Esophagus muscularis mucosa (tissue), 4 donors: Measurements from ENCODE around the gene ZC3H12C. TPM values are rescaled to one million over a fixed set of nuclear protein-coding genes. Genes with fewer than 3 reads are reported as not detected.

Experiments
- DNase-seq: peaks from one replicate; pipeline ENCODE4 v3.0.0-alpha.2; 2017; ENCODE audit errors: extremely low spot score
- H3K27ac ChIP-seq, 4 donors: fragments of 200-600 bp; sonication (generic); replicated peaks in 1 of 4; 1 replicate in 3 of 4; 2 replicates in 1 of 4; pipeline ENCODE4 v1.5.1; 2016 to 2019; ENCODE audit warnings: mild to moderate bottlenecking in 1 of 4
- H3K27me3 ChIP-seq, 4 donors: fragments of 200-600 bp; sonication (generic); one replicate each; pipeline versions ENCODE4 v1.5.1 to v1.6.0; 2016 to 2019
- H3K36me3 ChIP-seq, 4 donors: fragments of 200-600 bp; sonication (generic); one replicate each; pipeline ENCODE4 v1.5.1; 2016 to 2019
- H3K4me1 ChIP-seq, 4 donors: fragments of 200-600 bp; sonication (generic); one replicate each; pipeline ENCODE4 v1.5.1; 2016 to 2019
- H3K4me3 ChIP-seq, 4 donors: fragments of 200-600 bp; sonication (generic); 1 replicate in 2 of 4; 2 replicates in 2 of 4; pipeline ENCODE4 v1.5.1; 2016 to 2019; ENCODE audit warnings: mild to moderate bottlenecking in 4 of 4, moderate library complexity in 1 of 4
- H3K9me3 ChIP-seq, 4 donors: fragments of 200-600 bp; sonication (generic); 1 replicate in 3 of 4; 2 replicates in 1 of 4; pipeline ENCODE4 v1.5.1; 2016 to 2019
- EP300 ChIP-seq: sonication (generic); formaldehyde crosslinking; IDR thresholded peaks from one replicate; pipeline ENCODE4 v1.6.1; 2017; ENCODE audit warnings: antibody characterized with exemption
- POLR2A ChIP-seq: fragments of 450-650 bp; IDR thresholded peaks from one replicate; pipeline ENCODE4 v1.6.1; 2017; ENCODE audit warnings: antibody characterized with exemption, moderate library complexity, mild to moderate bottlenecking, low read depth
- POLR2AphosphoS5 ChIP-seq, 2 donors: sonication (generic); formaldehyde crosslinking; IDR thresholded peaks; one replicate each; pipeline ENCODE4 v1.6.1; 2017; ENCODE audit warnings: antibody characterized with exemption in 2 of 2
- WGBS: methylation state at CpG from one replicate; pipeline ENCODE4 v1.1.5; 2018; 5-methylcytosine and 5-hydroxymethylcytosine counted together
- intact Hi-C: fragments of 100-400 bp; cut with DNase I; formaldehyde crosslinking; loops from one replicate; pipeline ENCODE4 v1.15.1; 2023
- total RNA-seq, 4 donors: library from RNA; depleted of rRNA; stranded (reverse); fragments of >200 nt; gene quantifications; one replicate each; pipeline versions ENCODE4 v1.1.0 to v1.2.1, GENCODE V29; 2016
- TF ChIP-seq, protein P1 (sequence below), 3 experiments: fragments of 200-600 bp in 2 of 3; fragments of 450-650 bp in 1 of 3; sonication (generic) in 2 of 3; IDR thresholded peaks; one replicate each; pipeline ENCODE4 v1.5.1; 2017 to 2019; ENCODE audit warnings: antibody characterized with exemption in 3 of 3, mild to moderate bottlenecking in 2 of 3, moderate library complexity in 1 of 3

Gene ZC3H12C
- total RNA-seq, 4 donors from 2014 or later, result 21.9 to 33.6 (median 24.4) TPM

DNA sequence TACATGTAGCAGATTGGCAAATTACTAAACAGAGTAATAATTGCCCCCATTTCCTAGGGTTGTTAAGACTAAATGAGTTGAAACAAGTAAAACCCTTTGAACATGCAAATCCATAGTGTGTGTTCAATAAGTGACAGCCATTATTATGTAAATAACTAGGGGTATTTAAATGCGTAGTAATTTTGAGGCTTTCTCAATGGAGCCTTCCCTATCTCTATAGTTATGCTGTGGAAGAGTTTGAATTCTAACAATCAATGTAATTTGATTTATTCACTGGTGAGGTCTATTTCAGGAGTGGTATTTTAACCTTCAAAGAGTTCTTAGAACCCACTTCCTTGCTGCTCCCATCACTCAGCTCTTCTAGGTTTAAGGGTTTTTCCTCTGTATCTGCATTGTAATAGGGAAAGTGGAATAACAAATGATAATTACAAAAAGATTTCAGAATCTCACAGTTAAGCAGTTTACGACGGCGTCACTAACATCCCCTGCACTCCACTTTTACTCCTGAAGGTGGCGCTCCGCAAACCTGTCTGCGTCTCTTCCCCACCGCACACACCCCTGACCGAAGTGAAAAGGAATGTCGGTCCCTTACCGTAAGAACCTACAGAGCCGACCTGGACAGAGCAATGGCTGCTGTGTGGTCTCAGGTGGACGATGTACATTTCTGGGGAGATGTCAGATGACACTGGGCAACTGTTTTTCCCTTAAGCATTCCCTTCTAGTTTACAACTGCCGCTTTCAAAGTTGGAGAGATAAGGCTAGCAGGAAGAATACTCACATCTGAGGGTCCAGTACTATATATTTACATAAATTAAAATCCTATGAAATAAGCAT, 80.8 kb downstream of the ZC3H12C start:
- intact Hi-C loops, result loop anchor here (10.0 kb wide), 1 partner anchor 229 kb away; no protein-coding TSS in a partner anchor
- WGBS, result 21% methylated on average over 14 of the region's 14 CpGs
- peak overlapping the region in 3 of 4 donors; percentile 1 to 34 (median 19) for H3K4me3 ChIP-seq
- TF ChIP-seq, protein P1, sequence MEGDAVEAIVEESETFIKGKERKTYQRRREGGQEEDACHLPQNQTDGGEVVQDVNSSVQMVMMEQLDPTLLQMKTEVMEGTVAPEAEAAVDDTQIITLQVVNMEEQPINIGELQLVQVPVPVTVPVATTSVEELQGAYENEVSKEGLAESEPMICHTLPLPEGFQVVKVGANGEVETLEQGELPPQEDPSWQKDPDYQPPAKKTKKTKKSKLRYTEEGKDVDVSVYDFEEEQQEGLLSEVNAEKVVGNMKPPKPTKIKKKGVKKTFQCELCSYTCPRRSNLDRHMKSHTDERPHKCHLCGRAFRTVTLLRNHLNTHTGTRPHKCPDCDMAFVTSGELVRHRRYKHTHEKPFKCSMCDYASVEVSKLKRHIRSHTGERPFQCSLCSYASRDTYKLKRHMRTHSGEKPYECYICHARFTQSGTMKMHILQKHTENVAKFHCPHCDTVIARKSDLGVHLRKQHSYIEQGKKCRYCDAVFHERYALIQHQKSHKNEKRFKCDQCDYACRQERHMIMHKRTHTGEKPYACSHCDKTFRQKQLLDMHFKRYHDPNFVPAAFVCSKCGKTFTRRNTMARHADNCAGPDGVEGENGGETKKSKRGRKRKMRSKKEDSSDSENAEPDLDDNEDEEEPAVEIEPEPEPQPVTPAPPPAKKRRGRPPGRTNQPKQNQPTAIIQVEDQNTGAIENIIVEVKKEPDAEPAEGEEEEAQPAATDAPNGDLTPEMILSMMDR (IDR thresholded peaks at IDR 0.05), result peak; percentile 57 to 81 (median 62)
- TF ChIP-seq POLR2AphosphoS5 (IDR thresholded peaks at IDR 0.05), result peak in 1 of 2 donors; percentile 23
- TF ChIP-seq POLR2A, result no peak
- DNase-seq, result no peak
- no peak overlapping the region for H3K27ac ChIP-seq
- no peaks in the 10 kb centered on the region for H3K9me3 ChIP-seq
- H3K27me3 ChIP-seq, result no peaks in the 10 kb centered on the region
- H3K36me3 ChIP-seq, result no peaks in the 10 kb centered on the region
- peaks cover 0 to 20% (median 16%) of the 10 kb centered on the region in 4 donors for H3K4me1 ChIP-seq

DNA sequence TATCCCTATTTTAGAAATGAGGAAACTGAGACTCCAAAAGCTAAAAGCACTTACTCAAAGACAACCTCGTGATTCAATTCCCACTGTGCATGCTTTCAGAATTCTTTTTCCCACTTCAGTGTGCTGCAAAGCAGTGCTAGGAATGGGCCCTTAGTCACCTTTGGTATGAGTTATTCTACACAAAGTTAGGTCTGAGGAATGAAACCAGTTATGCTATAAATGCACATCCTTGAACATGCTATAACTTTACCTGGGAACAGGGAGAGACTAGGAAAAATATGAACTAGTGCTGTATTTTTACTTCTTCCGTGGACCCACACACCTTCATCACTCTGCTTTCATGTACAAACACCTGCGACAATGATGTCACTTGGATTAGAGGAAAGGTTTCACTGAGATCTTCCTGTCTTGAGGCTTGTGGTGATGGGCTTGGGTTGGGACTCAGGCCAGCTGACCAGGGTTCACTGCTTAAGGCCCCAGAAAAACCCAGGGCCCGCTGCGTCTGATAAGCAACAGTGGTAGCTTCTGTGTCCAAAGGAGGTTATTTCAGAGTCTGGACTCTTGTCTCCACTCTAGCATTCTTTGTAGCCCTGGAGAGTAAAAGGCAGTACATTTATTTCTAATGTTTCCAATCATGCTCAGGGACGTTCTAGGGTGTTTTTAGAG, 81.6 kb downstream of the ZC3H12C start:
- 71% methylated on average over 6 of the region's 6 CpGs for WGBS

DNA sequence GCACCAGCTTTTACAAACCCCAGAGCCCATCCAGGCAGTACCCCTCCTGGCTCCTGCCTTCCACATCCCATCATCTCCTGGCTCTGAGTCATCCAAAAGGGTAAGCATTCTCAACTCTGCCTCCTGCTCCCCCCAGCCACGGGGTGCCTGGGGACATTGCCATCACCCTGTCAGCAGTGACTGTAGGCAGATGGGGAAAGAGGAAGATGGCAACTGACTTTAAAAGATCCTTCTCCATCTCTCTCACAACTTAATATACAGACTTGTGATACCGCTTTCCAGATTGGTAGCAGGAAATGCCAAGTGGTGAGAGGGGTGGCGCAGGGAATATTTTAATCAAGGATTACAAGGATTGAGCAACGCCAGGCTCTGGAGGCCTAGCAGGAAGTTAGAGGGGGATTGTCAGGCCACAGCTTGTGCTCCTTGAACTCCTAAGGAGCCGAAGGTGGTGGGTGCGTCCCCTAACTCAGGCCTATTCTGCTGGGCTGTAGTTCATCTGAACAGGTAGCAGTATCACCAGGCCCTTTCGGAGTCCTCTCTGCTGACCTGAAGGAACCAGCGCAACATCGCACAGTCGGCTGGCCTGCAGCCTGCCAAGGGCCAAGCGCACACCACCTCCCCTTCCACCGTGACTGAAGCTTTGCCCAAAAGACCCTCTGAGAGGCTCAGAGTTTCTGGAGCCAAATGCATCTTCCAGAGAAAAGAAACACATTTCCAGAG, 83.3 kb downstream of the ZC3H12C start:
- intact Hi-C loops, result loop anchor here (10.0 kb wide), 1 partner anchor 232 kb away; no protein-coding TSS in a partner anchor
- H3K27me3 ChIP-seq, result no peaks in the 10 kb centered on the region

More for the DNA sequence above, 81.6 kb downstream of the ZC3H12C start:
- Histone ChIP-seq H3K4me3 (peak overlapping the region in 2 of 4 donors; percentile 1 to 19), H3K4me1 (peaks cover 0 to 20% (median 16%) of the 10 kb centered on the region in 4 donors), H3K27ac (no peak overlapping the region), H3K36me3 (no peaks in the 10 kb centered on the region), H3K27me3 (no peaks in the 10 kb centered on the region), H3K9me3 (no peaks in the 10 kb centered on the region)
- no peak for DNase-seq
- no peak for TF ChIP-seq EP300
- intact Hi-C loops, result loop anchor here (10.0 kb wide), 1 partner anchor 230 kb away; no protein-coding TSS in a partner anchor

DNA sequence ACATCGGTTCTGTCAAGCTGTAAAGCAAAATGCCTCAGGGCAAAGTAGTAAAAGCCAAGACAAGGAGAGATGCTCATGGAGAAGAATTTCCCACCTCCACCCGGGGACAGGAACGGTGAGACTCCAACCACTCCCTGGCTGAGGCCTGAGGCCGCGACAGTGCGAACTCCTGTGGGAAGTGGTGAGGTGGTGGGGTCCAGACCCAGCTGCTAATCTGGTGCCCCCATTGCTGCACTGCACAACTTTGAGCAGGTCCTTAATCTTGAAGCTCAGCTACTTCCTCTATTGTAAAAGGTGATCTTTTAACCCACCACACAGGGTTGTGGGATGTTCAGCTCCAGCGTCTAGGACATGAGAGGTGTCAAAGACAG, 83.9 kb downstream of the ZC3H12C start:
- H3K4me3 ChIP-seq, result no peak overlapping the region
- H3K27ac ChIP-seq, result no peak overlapping the region
- no peak for DNase-seq
- H3K4me1 ChIP-seq, result peaks cover 0 to 20% (median 16%) of the 10 kb centered on the region in 4 donors
- intact Hi-C loops, result loop anchor here (10.0 kb wide), 1 partner anchor 232 kb away; no protein-coding TSS in a partner anchor
- H3K27me3 ChIP-seq, result no peaks in the 10 kb centered on the region
- TF ChIP-seq, protein P1 (IDR thresholded peaks at IDR 0.05), result no peak
- no peak for TF ChIP-seq EP300
- no peak for TF ChIP-seq POLR2AphosphoS5 (IDR thresholded peaks at IDR 0.05)
- TF ChIP-seq POLR2A, result no peak
- WGBS, result 74% methylated on average over 6 of the region's 7 CpGs
- H3K9me3 ChIP-seq, result no peaks in the 10 kb centered on the region
- no peaks in the 10 kb centered on the region for H3K36me3 ChIP-seq

More for the DNA sequence above, 83.3 kb downstream of the ZC3H12C start:
- H3K9me3 ChIP-seq, result no peaks in the 10 kb centered on the region
- peaks cover 0 to 20% (median 16%) of the 10 kb centered on the region in 4 donors for H3K4me1 ChIP-seq
- WGBS, result 90% methylated on average over 9 of the region's 12 CpGs
- TF ChIP-seq POLR2AphosphoS5 (IDR thresholded peaks at IDR 0.05) (no peak), EP300 (no peak), POLR2A (no peak)
- TF ChIP-seq, protein P1 (IDR thresholded peaks at IDR 0.05), result no peak
- H3K36me3 ChIP-seq, result no peaks in the 10 kb centered on the region
- DNase-seq, result no peak
- H3K4me3 ChIP-seq, result no peak overlapping the region
- H3K27ac ChIP-seq, result no peak overlapping the region
